RWPE2 (cell line): Measurements from ENCODE around the gene ZNRF3.

ENCODE experiments used
- ATAC-seq: fragments of 200-7000 bp; cut with Tn5 transposase; 3 replicates; pipeline ENCODE4 v1.9.1; 2021; ENCODE audit warnings: low read depth
- DNase-seq: peaks from one replicate; pipeline ENCODE4 v3.0.0-alpha.2; 2020; ENCODE audit warnings: low spot score
- H3K27ac ChIP-seq: fragments of 450-650 bp; 2 replicates; pipeline ENCODE4 v1.5.1; 2017; ENCODE audit warnings: mild to moderate bottlenecking; ENCODE audit not compliant: poor library complexity, severe bottlenecking
- H3K27me3 ChIP-seq: fragments of 250-450 bp; sonication (Bioruptor Pico); 2 replicates; pipeline ENCODE4 v1.5.1; 2021; ENCODE audit warnings: mild to moderate bottlenecking, moderate library complexity; ENCODE audit not compliant: insufficient read depth, poor library complexity, severe bottlenecking
- H3K36me3 ChIP-seq: fragments of 250-450 bp; sonication (Bioruptor Pico); 2 replicates; pipeline ENCODE4 v1.5.1; 2020; ENCODE audit warnings: low read depth, mild to moderate bottlenecking, moderate library complexity
- H3K4me1 ChIP-seq: fragments of 250-450 bp; sonication (Bioruptor Pico); 2 replicates; pipeline ENCODE4 v1.5.1; 2021; ENCODE audit warnings: mild to moderate bottlenecking, moderate library complexity; ENCODE audit not compliant: insufficient read depth, poor library complexity, severe bottlenecking
- H3K4me3 ChIP-seq: fragments of 250-450 bp; sonication (Bioruptor Pico); 2 replicates; pipeline ENCODE4 v1.5.1; 2021; ENCODE audit warnings: mild to moderate bottlenecking, moderate library complexity; ENCODE audit not compliant: severe bottlenecking
- H3K9me3 ChIP-seq: fragments of 250-450 bp; sonication (Bioruptor Pico); 2 replicates; pipeline ENCODE4 v1.5.1; 2021; ENCODE audit warnings: mild to moderate bottlenecking, moderate library complexity; ENCODE audit not compliant: severe bottlenecking
- CTCF ChIP-seq: fragments of 450-650 bp; IDR thresholded peaks from one replicate; pipeline ENCODE4 v1.5.1; 2017; ENCODE audit warnings: mild to moderate bottlenecking, moderate library complexity; ENCODE audit not compliant: poor library complexity, severe bottlenecking

ZNRF3 gene

GRCh38 chr22:29088809-29089208 is 205.4 kb downstream of the ZNRF3 start:
- DNase-seq = no peak
- Histone ChIP-seq H3K4me1 (no peaks in the 10 kb centered on the region), H3K36me3 (no peaks in the 10 kb centered on the region), H3K9me3 (no peaks in the 10 kb centered on the region), H3K27ac (no peak overlapping the region), H3K27me3 (no peaks in the 10 kb centered on the region), H3K4me3 (no peak overlapping the region)
- ATAC-seq = no peak
- TF ChIP-seq CTCF = no peak

GRCh38 chr22:29089507-29089906 is 206.1 kb downstream of the ZNRF3 start:
- Histone ChIP-seq H3K27ac (no peak overlapping the region), H3K4me3 (no peak overlapping the region), H3K4me1 (no peaks in the 10 kb centered on the region), H3K36me3 (no peaks in the 10 kb centered on the region), H3K9me3 (no peaks in the 10 kb centered on the region), H3K27me3 (no peaks in the 10 kb centered on the region)
- DNase-seq (no peak), ATAC-seq (no peak)
- TF ChIP-seq CTCF = no peak

- Histone ChIP-seq H3K4me1 (no peaks in the 10 kb centered on the region), H3K4me3 (no peak overlapping the region), H3K36me3 (no peaks in the 10 kb centered on the region), H3K27ac (no peak overlapping the region), H3K27me3 (no peaks in the 10 kb centered on the region), H3K9me3 (no peaks in the 10 kb centered on the region)
- ATAC-seq (no peak), DNase-seq (no peak)
- no peak for TF ChIP-seq CTCF
Observed at GRCh38 chr22:29090039-29090438, 206.7 kb downstream of the ZNRF3 start.

- no peak for TF ChIP-seq CTCF
- Histone ChIP-seq H3K27me3 (no peaks in the 10 kb centered on the region), H3K36me3 (no peaks in the 10 kb centered on the region), H3K4me1 (no peaks in the 10 kb centered on the region), H3K9me3 (no peaks in the 10 kb centered on the region), H3K4me3 (no peak overlapping the region), H3K27ac (no peak overlapping the region)
- ATAC-seq = no peak
- no peak for DNase-seq
Observed at GRCh38 chr22:29092243-29092642, 208.9 kb downstream of the ZNRF3 start.

GRCh38 chr22:29093030-29093429 is 209.7 kb downstream of the ZNRF3 start:
- Histone ChIP-seq H3K9me3 (no peaks in the 10 kb centered on the region), H3K4me1 (no peaks in the 10 kb centered on the region), H3K36me3 (no peaks in the 10 kb centered on the region), H3K27ac (no peak overlapping the region), H3K27me3 (no peaks in the 10 kb centered on the region), H3K4me3 (no peak overlapping the region)
- ATAC-seq = no peak
- no peak for TF ChIP-seq CTCF
- no peak for DNase-seq
